A204.1 (cell line): ENCODE data around the gene AFAP1.

ENCODE experiments used
- FAIRE-seq: peaks from 2 replicates; lab custom pipeline; 2012; peaks lifted over from hg19 to GRCh38; lab: Jason Lieb, UNC

Gene AFAP1

GRCh38 chr4:7838136-7838782 is 101.4 kb downstream of the AFAP1 start:
- no peak for FAIRE-seq

- no peak for FAIRE-seq
Observed at GRCh38 chr4:7837597-7838135, 102.0 kb downstream of the AFAP1 start.

GRCh38 chr4:7831858-7832730 is 107.6 kb downstream of the AFAP1 start:
- no peak for FAIRE-seq

- FAIRE-seq: no peak
Observed at GRCh38 chr4:7831330-7831729, 108.3 kb downstream of the AFAP1 start.

- FAIRE-seq: no peak
Observed at GRCh38 chr4:7830747-7831146, 108.9 kb downstream of the AFAP1 start.

- FAIRE-seq: no peak
Observed at GRCh38 chr4:7829652-7830580, 109.7 kb downstream of the AFAP1 start.

- FAIRE-seq: no peak
Observed at GRCh38 chr4:7828793-7829301, 110.8 kb downstream of the AFAP1 start.

- FAIRE-seq: no peak
Observed at GRCh38 chr4:7828011-7828720, 111.5 kb downstream of the AFAP1 start.

GRCh38 chr4:7827566-7827965 is 112.1 kb downstream of the AFAP1 start:
- FAIRE-seq: no peak

GRCh38 chr4:7826909-7827306 is 112.8 kb downstream of the AFAP1 start:
- no peak for FAIRE-seq

GRCh38 chr4:7826176-7826908 is 113.3 kb downstream of the AFAP1 start:
- FAIRE-seq: no peak

- no peak for FAIRE-seq
Observed at GRCh38 chr4:7824218-7824617, 115.4 kb downstream of the AFAP1 start.

- no peak for FAIRE-seq
Observed at GRCh38 chr4:7823416-7823824, 116.2 kb downstream of the AFAP1 start.

GRCh38 chr4:7822877-7823276 is 116.8 kb downstream of the AFAP1 start:
- no peak for FAIRE-seq

- FAIRE-seq: no peak
Observed at GRCh38 chr4:7822137-7822505, 117.5 kb downstream of the AFAP1 start.

- no peak for FAIRE-seq
Observed at GRCh38 chr4:7821245-7822136, 118.2 kb downstream of the AFAP1 start.

- no peak for FAIRE-seq
Observed at GRCh38 chr4:7820031-7820818, 119.4 kb downstream of the AFAP1 start.

GRCh38 chr4:7819446-7819845 is 120.2 kb downstream of the AFAP1 start:
- no peak for FAIRE-seq

- no peak for FAIRE-seq
Observed at GRCh38 chr4:7818399-7818911, 121.2 kb downstream of the AFAP1 start.
